Right lobe of liver (tissue), 4 donors: ENCODE measurements around the gene COIL.

ENCODE experiments used
- CTCF ChIP-seq, 4 donors: fragments of 200-600 bp in 3 of 4; fragments of 450-650 bp in 1 of 4; IDR thresholded peaks; one replicate each; pipeline versions ENCODE4 v1.5.1 to v1.8.0; 2016 to 2022; ENCODE audit warnings: antibody characterized with exemption in 4 of 4, mild to moderate bottlenecking in 2 of 4
- POLR2A ChIP-seq: fragments of 450-650 bp; IDR thresholded peaks from one replicate; pipeline ENCODE4 v1.6.1; 2017; ENCODE audit warnings: antibody characterized with exemption, mild to moderate bottlenecking
- donor health status: DM: no; HTN: no; CAD: no.
- donor health status: DM: no; HTN: no; CAD: no.
- donor health status: DM: no; HTN: yes; CAD: no.

GRCh38 chr17:56909742-56910508 lies 50.9 kb downstream of the COIL start:
- no peak for TF ChIP-seq CTCF (IDR thresholded peaks at IDR 0.05)
- TF ChIP-seq POLR2A, result no peak
